Measurements from ENCODE around the gene AASS.

The AASS gene

GRCh38 chr7:122100021-122100420, 44.0 kb downstream of the AASS start:
- H3K27ac ChIP-seq (ENCODE audit: low read depth, low read length), result no peak overlapping the region
- H3F3A ChIP-seq (ENCODE audit: control insufficient read depth, insufficient read depth), result no peaks in the 10 kb centered on the region
- H3K9me3 ChIP-seq (ENCODE audit: control insufficient read depth, insufficient read depth, low read length), result no peaks in the 10 kb centered on the region
- H3K4me1 ChIP-seq (ENCODE audit: control insufficient read depth, low read length), result no peaks in the 10 kb centered on the region
- H3K27me3 ChIP-seq (ENCODE audit: control insufficient read depth, low read length), result no peaks in the 10 kb centered on the region
- H3K4me2 ChIP-seq (ENCODE audit: low read length), result no peak overlapping the region
- no peaks in the 10 kb centered on the region for H3K9me2 ChIP-seq (replicated peaks; ENCODE audit: control insufficient read depth, low read length)
- H4K20me1 ChIP-seq (ENCODE audit: control insufficient read depth, insufficient read depth, low read depth, low read length), result no peaks in the 10 kb centered on the region
- TF ChIP-seq EZH2phosphoT487 (IDR thresholded peaks at IDR 0.05; ENCODE audit: borderline replicate concordance, low read length) (no peak), CTCF (IDR thresholded peaks at IDR 0.05; ENCODE audit: low read depth, low read length, poor library complexity, severe bottlenecking) (no peak)
- H3K36me3 ChIP-seq (ENCODE audit: control insufficient read depth, low read length), result no peaks in the 10 kb centered on the region
- H3K79me2 ChIP-seq (ENCODE audit: control insufficient read depth, low read length), result no peaks in the 10 kb centered on the region
- no peak overlapping the region for H3K4me3 ChIP-seq (ENCODE audit: low read length)

DNA sequence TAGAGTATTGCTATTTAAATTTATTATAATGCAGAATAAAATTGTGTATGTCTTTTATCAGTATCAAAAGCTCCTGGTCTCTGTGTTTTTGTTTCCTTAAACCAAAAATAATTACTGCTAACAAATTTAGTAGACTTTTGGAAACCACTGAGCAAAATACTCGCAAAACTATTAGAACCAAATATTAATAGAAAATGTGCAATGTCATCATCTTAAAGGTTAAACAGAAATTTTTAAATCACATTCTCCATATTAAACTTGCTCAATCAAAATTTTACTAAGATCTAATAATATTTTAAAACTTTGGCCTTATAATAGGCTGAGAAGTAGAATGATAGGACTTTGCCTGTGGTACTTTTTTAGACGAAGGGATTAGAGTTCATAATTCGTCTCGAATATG, 48.4 kb downstream of the AASS start:
- Histone ChIP-seq H3K4me1 (ENCODE audit: control insufficient read depth, low read length) (no peaks in the 10 kb centered on the region), H3K4me3 (ENCODE audit: low read length) (no peak overlapping the region), H3K4me2 (ENCODE audit: low read length) (no peak overlapping the region), H4K20me1 (ENCODE audit: control insufficient read depth, insufficient read depth, low read depth, low read length) (no peaks in the 10 kb centered on the region), H3K9me2 (replicated peaks; ENCODE audit: control insufficient read depth, low read length) (no peaks in the 10 kb centered on the region), H3K79me2 (ENCODE audit: control insufficient read depth, low read length) (no peaks in the 10 kb centered on the region), H3K9me3 (ENCODE audit: control insufficient read depth, insufficient read depth, low read length) (no peaks in the 10 kb centered on the region), H3K36me3 (ENCODE audit: control insufficient read depth, low read length) (no peaks in the 10 kb centered on the region), H3K27ac (ENCODE audit: low read depth, low read length) (no peak overlapping the region), H3F3A (ENCODE audit: control insufficient read depth, insufficient read depth) (no peaks in the 10 kb centered on the region), H3K27me3 (ENCODE audit: control insufficient read depth, low read length) (no peaks in the 10 kb centered on the region)
- no peak for TF ChIP-seq CTCF (IDR thresholded peaks at IDR 0.05; ENCODE audit: low read depth, low read length, poor library complexity, severe bottlenecking)
- no peak for TF ChIP-seq EZH2phosphoT487 (IDR thresholded peaks at IDR 0.05; ENCODE audit: borderline replicate concordance, low read length)

DNA sequence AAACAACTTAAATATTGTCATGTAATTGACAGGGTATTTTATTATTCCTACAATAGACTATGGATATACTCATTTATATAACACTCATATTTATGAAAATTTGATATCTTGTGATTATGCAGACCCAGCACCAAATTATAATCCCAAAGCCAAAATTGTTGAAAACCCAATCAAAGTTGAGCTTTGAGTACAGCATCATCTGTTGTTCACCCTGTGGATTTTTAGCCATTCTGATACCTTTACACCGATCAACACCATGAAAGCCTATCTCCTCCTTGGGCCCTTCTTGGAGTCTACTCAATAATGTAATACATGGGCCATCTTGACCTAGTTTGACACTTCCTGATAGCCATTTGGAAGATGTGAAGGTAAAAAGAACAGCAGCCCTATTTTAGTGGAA, 49.5 kb downstream of the AASS start:
- Histone ChIP-seq H3K9me3 (ENCODE audit: control insufficient read depth, insufficient read depth, low read length) (no peaks in the 10 kb centered on the region), H4K20me1 (ENCODE audit: control insufficient read depth, insufficient read depth, low read depth, low read length) (no peaks in the 10 kb centered on the region), H3F3A (ENCODE audit: control insufficient read depth, insufficient read depth) (no peaks in the 10 kb centered on the region), H3K27me3 (ENCODE audit: control insufficient read depth, low read length) (no peaks in the 10 kb centered on the region), H3K4me3 (ENCODE audit: low read length) (no peak overlapping the region), H3K79me2 (ENCODE audit: control insufficient read depth, low read length) (no peaks in the 10 kb centered on the region), H3K27ac (ENCODE audit: low read depth, low read length) (no peak overlapping the region), H3K36me3 (ENCODE audit: control insufficient read depth, low read length) (no peaks in the 10 kb centered on the region), H3K9me2 (replicated peaks; ENCODE audit: control insufficient read depth, low read length) (no peaks in the 10 kb centered on the region), H3K4me2 (ENCODE audit: low read length) (no peak overlapping the region), H3K4me1 (ENCODE audit: control insufficient read depth, low read length) (no peaks in the 10 kb centered on the region)
- TF ChIP-seq CTCF (IDR thresholded peaks at IDR 0.05; ENCODE audit: low read depth, low read length, poor library complexity, severe bottlenecking), result no peak
- no peak for TF ChIP-seq EZH2phosphoT487 (IDR thresholded peaks at IDR 0.05; ENCODE audit: borderline replicate concordance, low read length)
